COR-L47 (cell line): ENCODE measurements around the gene CASP2.
"Not testable (repeated sequence)": the region's sequence is repeated elsewhere in the genome, so short reads cannot be mapped to it uniquely, and the experiment has no call there.

ENCODE experiments used
- DNase-seq: peaks from one replicate; lab custom pipeline; 2025; lab: John Stamatoyannopoulos, UW

The CASP2 gene

GRCh38 chr7:143265017-143265693, 23.0 kb upstream of the CASP2 start:
- DNase-seq = no peak

GRCh38 chr7:143269251-143269650, 18.9 kb upstream of the CASP2 start:
- DNase-seq = no peak

GRCh38 chr7:143271240-143271639, 16.9 kb upstream of the CASP2 start:
- DNase-seq = no peak

- DNase-seq = no peak
Observed at GRCh38 chr7:143272871-143273270, 15.3 kb upstream of the CASP2 start.

- DNase-seq = no peak
Observed at GRCh38 chr7:143279186-143280098, 8.7 kb upstream of the CASP2 start.

GRCh38 chr7:143280160-143280559, 8.0 kb upstream of the CASP2 start:
- DNase-seq = no peak

GRCh38 chr7:143280566-143280965, 7.6 kb upstream of the CASP2 start:
- no peak for DNase-seq

- DNase-seq = no peak
Observed at GRCh38 chr7:143281529-143281928, 6.6 kb upstream of the CASP2 start.

- DNase-seq = no peak
Observed at GRCh38 chr7:143282124-143282523, 6.0 kb upstream of the CASP2 start.

- DNase-seq = no peak
Observed at GRCh38 chr7:143283381-143283780, 4.8 kb upstream of the CASP2 start.

GRCh38 chr7:143284591-143285469, 3.3 kb upstream of the CASP2 start, which contains the start of gene TMEM139:
Gene TMEM139, plus strand, starts transcription at chr7:143284958. Its CDS starts 1,000 bp downstream, at chr7:143285958.
- no peak for DNase-seq

- no peak for DNase-seq
Observed at GRCh38 chr7:143285470-143285778, 2.7 kb upstream of the CASP2 start.

- DNase-seq = no peak
Observed at GRCh38 chr7:143285806-143286521, 2.2 kb upstream of the CASP2 start.

- no peak for DNase-seq
Observed at GRCh38 chr7:143286522-143286890, 1.6 kb upstream of the CASP2 start.

GRCh38 chr7:143287339-143287934, 714 bp upstream of the CASP2 start:
- no peak for DNase-seq

GRCh38 chr7:143288836-143289235, 685 bp downstream of the CASP2 start:
- DNase-seq = no peak

GRCh38 chr7:143289421-143289820, 1.3 kb downstream of the CASP2 start:
- no peak for DNase-seq

GRCh38 chr7:143289888-143290287, 1.7 kb downstream of the CASP2 start:
- not testable (repeated sequence) for DNase-seq

GRCh38 chr7:143290293-143290692, 2.1 kb downstream of the CASP2 start:
- DNase-seq = no peak

- no peak for DNase-seq
Observed at GRCh38 chr7:143292876-143293275, 4.7 kb downstream of the CASP2 start.

GRCh38 chr7:143295870-143296269, 7.7 kb downstream of the CASP2 start:
- DNase-seq = no peak
